Activated CD4-positive, alpha-beta T cell treated with anti-CD3 and anti-CD28 coated beads, Interleukin-2, amount 10 ng/mL, durations not matched to agents 24 days and 14 days (primary cell): ENCODE measurements around the gene WNT11. TPM values are rescaled to one million over a fixed set of nuclear protein-coding genes. Genes with fewer than 3 reads are reported as not detected.
A peak's percentile ranks its signal among the peaks of the same experiment; 100 is the strongest.

Source experiments
- DNase-seq: peaks from one replicate; pipeline ENCODE4 v3.0.0; 2022
- H3K27ac Mint-ChIP-seq: one replicate; pipeline ENCODE4 v1.8.0; 2022; ENCODE audit warnings: mild to moderate bottlenecking, mixed read lengths
- H3K27me3 Mint-ChIP-seq: one replicate; pipeline ENCODE4 v1.8.0; 2022; ENCODE audit warnings: mixed read lengths
- H3K36me3 Mint-ChIP-seq: one replicate; pipeline ENCODE4 v1.8.0; 2022; ENCODE audit warnings: low read depth, mild to moderate bottlenecking, mixed read lengths
- H3K4me1 Mint-ChIP-seq: one replicate; pipeline ENCODE4 v1.8.0; 2021; ENCODE audit warnings: mixed read lengths
- H3K4me3 Mint-ChIP-seq: one replicate; pipeline ENCODE4 v1.8.0; 2022; ENCODE audit warnings: mild to moderate bottlenecking, moderate library complexity, mixed read lengths
- H3K9me3 Mint-ChIP-seq: one replicate; pipeline ENCODE4 v1.8.0; 2021; ENCODE audit warnings: mixed read lengths
- intact Hi-C: fragments of 100-400 bp; cut with micrococcal nuclease; formaldehyde crosslinking; loops from one replicate; pipeline ENCODE4 v1.15.1; 2023
- total RNA-seq: library from RNA; stranded (reverse); gene quantifications from 2 replicates; pipeline ENCODE4 v1.2.3, GENCODE V29; 2022

WNT11 gene
- total RNA-seq, 1 donor from 2014 or later: 1.2 TPM

GRCh38 chr11:76243193-76243956 lies 37.1 kb upstream of the WNT11 start:
- Mint-ChIP-seq H3K27ac (no peak overlapping the region), H3K9me3 (no peaks in the 10 kb centered on the region)

DNA sequence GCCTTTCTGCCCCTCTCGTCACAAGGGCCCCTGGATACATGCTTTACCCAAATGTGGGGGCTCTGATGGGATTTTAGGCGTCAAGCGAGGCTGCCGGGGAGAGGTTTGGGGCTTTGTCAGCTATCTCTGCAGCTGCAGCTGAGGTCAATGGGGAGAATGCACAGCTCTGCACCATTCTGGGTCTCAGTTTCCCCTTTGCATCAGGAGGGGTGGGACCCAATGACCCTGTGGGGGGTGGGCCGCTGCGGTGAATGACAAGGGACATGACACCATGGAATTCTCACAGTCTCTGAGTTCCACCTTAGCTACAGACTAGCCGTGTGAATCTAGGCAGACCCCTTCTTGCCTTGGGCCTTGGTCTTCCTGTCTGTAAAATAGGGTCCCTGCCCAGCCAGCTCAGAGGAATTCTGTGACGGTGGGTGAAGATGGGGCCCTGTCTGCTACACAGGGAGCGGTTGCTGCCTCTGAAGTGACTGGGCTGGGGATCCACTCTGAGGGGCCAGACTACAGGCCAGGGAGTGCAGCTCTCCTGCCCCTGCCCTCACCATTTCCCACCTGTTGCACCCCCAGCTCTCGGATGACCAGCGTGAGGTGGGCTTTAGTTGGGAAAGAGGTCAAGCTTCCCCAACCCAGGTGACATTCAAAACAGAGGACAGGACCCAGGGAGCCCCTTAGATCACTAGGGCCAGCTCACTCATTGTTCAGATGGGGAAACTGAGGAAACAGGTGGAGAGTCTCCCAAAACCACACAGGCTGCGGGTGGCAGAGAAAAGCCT lies 35.9 kb upstream of the WNT11 start:
- Mint-ChIP-seq H3K27me3 (peaks cover 8% of the 10 kb centered on the region), H3K4me3 (no peak overlapping the region), H3K27ac (no peak overlapping the region), H3K9me3 (no peaks in the 10 kb centered on the region), H3K4me1 (peaks cover 3% of the 10 kb centered on the region), H3K36me3 (no peaks in the 10 kb centered on the region)
- DNase-seq: no peak
- intact Hi-C loops: no loop called here

More at GRCh38 chr11:76243193-76243956, 37.1 kb upstream of the WNT11 start:
- H3K4me1 Mint-ChIP-seq: no peaks in the 10 kb centered on the region
- no peak overlapping the region for H3K4me3 Mint-ChIP-seq
- no peaks in the 10 kb centered on the region for H3K36me3 Mint-ChIP-seq
- intact Hi-C loops: no loop called here
- H3K27me3 Mint-ChIP-seq: peaks cover 4% of the 10 kb centered on the region
- no peak for DNase-seq

- H3K27me3 Mint-ChIP-seq: peaks cover 12% of the 10 kb centered on the region
- no peak overlapping the region for H3K27ac Mint-ChIP-seq
- no peak for DNase-seq
- no peak overlapping the region for H3K4me3 Mint-ChIP-seq
- intact Hi-C loops: no loop called here
- H3K9me3 Mint-ChIP-seq: no peaks in the 10 kb centered on the region
- H3K4me1 Mint-ChIP-seq: peaks cover 5% of the 10 kb centered on the region
- no peaks in the 10 kb centered on the region for H3K36me3 Mint-ChIP-seq
Measured at GRCh38 chr11:76241243-76242000, 35.1 kb upstream of the WNT11 start.

DNA sequence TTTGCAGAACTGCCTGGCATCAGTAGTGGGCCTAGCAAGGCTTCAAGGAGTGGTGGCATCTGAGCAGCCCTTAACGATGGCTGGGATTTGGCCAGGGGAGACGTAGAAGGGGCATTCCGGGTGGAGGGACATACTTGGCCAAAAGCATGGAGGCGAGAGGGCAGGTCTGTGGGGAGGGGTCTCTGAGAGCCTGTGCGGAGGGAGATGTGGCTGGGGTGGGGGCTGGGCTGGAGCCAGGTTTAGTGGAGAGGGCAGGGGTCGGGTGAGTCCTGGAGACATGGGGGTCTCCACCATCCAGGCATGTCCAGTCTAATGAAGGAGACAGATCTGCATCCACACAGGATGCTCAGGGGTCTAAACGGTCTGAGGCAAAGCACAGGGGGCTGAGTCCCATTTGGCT lies 34.4 kb upstream of the WNT11 start:
- Mint-ChIP-seq H3K4me1 (peaks cover 9% of the 10 kb centered on the region), H3K27me3 (peaks cover 16% of the 10 kb centered on the region), H3K9me3 (no peaks in the 10 kb centered on the region), H3K27ac (no peak overlapping the region), H3K4me3 (no peak overlapping the region), H3K36me3 (peaks cover 1% of the 10 kb centered on the region)
- intact Hi-C loops: no loop called here
- no peak for DNase-seq

- Mint-ChIP-seq H3K4me1 (peaks cover 14% of the 10 kb centered on the region), H3K4me3 (no peak overlapping the region), H3K9me3 (no peaks in the 10 kb centered on the region), H3K27ac (no peak overlapping the region), H3K27me3 (peaks cover 16% of the 10 kb centered on the region), H3K36me3 (peaks cover 2% of the 10 kb centered on the region)
- no peak for DNase-seq
- intact Hi-C loops: no loop called here
Measured at GRCh38 chr11:76240161-76240540, 33.8 kb upstream of the WNT11 start.

- Mint-ChIP-seq H3K4me1 (peaks cover 16% of the 10 kb centered on the region), H3K36me3 (peaks cover 2% of the 10 kb centered on the region), H3K27ac (no peak overlapping the region), H3K9me3 (no peaks in the 10 kb centered on the region), H3K4me3 (no peak overlapping the region), H3K27me3 (peaks cover 16% of the 10 kb centered on the region)
- intact Hi-C loops: loop anchor here (5.0 to 10.0 kb wide), 2 partner anchors 422 to 565 kb away; partner anchors contain the start of gene UVRAG
- no peak for DNase-seq
Measured at GRCh38 chr11:76239483-76240160, 33.3 kb upstream of the WNT11 start.

DNA sequence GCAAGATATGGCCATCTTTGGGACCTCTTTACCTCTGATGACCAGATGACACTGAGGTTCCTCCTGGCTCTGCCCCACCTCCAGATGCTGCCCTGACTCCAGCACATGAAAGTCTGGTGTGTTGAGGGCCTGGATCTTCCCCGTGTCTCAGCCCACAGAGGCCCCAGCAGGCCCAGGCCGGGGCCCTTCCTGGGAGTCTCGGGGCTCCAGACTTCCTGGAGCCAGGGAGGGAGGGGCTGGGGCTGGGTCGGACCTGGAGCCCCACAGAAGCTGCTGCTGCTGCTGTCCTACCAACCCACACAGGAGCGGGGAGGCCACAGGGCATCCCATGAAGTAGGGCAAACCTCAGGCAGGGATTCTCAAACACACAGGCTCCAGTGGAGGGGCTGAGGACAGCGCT lies 32.2 kb upstream of the WNT11 start:
- intact Hi-C loops: loop anchor here (5.0 to 10.0 kb wide), 2 partner anchors 421 to 566 kb away; partner anchors contain the start of gene UVRAG
- H3K36me3 Mint-ChIP-seq: peaks cover 2% of the 10 kb centered on the region
- no peak for DNase-seq
- H3K4me1 Mint-ChIP-seq: peaks cover 21% of the 10 kb centered on the region
- H3K27me3 Mint-ChIP-seq: peaks cover 16% of the 10 kb centered on the region
- no peak overlapping the region for H3K4me3 Mint-ChIP-seq
- H3K27ac Mint-ChIP-seq: no peak overlapping the region
- H3K9me3 Mint-ChIP-seq: no peaks in the 10 kb centered on the region

GRCh38 chr11:76237914-76238313 lies 31.6 kb upstream of the WNT11 start:
- Mint-ChIP-seq H3K4me1 (peaks cover 27% of the 10 kb centered on the region), H3K36me3 (peaks cover 2% of the 10 kb centered on the region), H3K27ac (no peak overlapping the region), H3K4me3 (no peak overlapping the region), H3K27me3 (peaks cover 13% of the 10 kb centered on the region), H3K9me3 (no peaks in the 10 kb centered on the region)
- DNase-seq: peak; percentile 61
- intact Hi-C loops: loop anchor here (5.0 to 10.0 kb wide), 2 partner anchors 421 to 567 kb away; partner anchors contain the start of gene UVRAG

- intact Hi-C loops: loop anchor here (5.0 to 10.0 kb wide), 2 partner anchors 420 to 568 kb away; partner anchors contain the start of gene UVRAG
- H3K27me3 Mint-ChIP-seq: peaks cover 13% of the 10 kb centered on the region
- H3K36me3 Mint-ChIP-seq: peaks cover 2% of the 10 kb centered on the region
- H3K27ac Mint-ChIP-seq: no peak overlapping the region
- DNase-seq: no peak
- peaks cover 35% of the 10 kb centered on the region for H3K4me1 Mint-ChIP-seq
- peak overlapping the region; percentile 96 for H3K4me3 Mint-ChIP-seq
- no peaks in the 10 kb centered on the region for H3K9me3 Mint-ChIP-seq
Measured at GRCh38 chr11:76237000-76237649, 30.8 kb upstream of the WNT11 start.

- DNase-seq: no peak
- peaks cover 13% of the 10 kb centered on the region for H3K27me3 Mint-ChIP-seq
- intact Hi-C loops: loop anchor here (5.0 to 10.0 kb wide), 2 partner anchors 419 to 568 kb away; partner anchors contain the start of gene UVRAG
- peak overlapping the region; percentile 96 for H3K27ac Mint-ChIP-seq
- peaks cover 43% of the 10 kb centered on the region for H3K4me1 Mint-ChIP-seq
- H3K36me3 Mint-ChIP-seq: peaks cover 2% of the 10 kb centered on the region
- H3K9me3 Mint-ChIP-seq: no peaks in the 10 kb centered on the region
- peak overlapping the region; percentile 96 for H3K4me3 Mint-ChIP-seq
Measured at GRCh38 chr11:76236092-76236999, 30.0 kb upstream of the WNT11 start.

DNA sequence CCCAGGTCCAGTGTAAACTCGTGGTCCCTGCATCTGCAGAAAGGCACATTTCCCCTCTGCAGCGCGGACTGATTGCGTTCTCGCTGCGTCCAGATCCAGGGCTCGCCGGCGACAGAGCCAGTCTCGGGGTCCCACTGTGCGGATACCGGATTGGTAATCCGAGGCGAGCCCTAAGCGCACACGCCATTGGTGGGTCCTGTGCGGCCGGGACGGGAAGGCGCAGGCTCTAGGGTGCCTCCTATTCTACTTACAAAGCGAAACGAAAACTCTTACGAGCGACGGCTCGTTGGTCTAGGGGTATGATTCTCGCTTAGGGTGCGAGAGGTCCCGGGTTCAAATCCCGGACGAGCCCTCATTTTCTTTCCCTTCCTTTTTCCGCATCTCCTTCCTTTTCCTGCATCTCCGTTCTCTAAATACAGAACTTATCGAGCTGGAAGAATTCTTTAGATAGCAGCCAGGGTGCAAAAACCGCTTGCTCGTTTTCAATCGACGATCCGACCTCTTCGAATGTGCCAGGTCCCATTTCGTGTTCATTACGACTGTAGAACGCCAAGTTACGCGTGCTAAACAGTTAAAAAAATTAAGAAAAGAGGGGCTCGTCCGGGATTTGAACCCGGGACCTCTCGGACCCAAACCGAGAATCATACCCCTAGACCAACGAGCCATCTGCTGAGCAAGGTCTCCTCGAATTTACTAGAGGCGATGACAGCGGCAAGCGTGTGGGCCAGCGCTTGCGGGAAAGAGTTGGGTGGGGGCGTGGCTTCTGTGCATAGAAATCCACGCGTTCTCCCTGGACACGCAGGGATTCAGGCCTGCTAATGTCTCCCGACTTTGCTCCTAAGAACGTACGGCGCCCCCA lies 29.2 kb upstream of the WNT11 start:
- intact Hi-C loops: loop anchor here (1.0 to 10.0 kb wide), 5 partner anchors 28 to 569 kb away; partner anchors contain the start of gene UVRAG
- Mint-ChIP-seq H3K4me1 (peaks cover 48% of the 10 kb centered on the region), H3K4me3 (peak overlapping the region; percentile 96)

More for the DNA sequence above, 29.2 kb upstream of the WNT11 start:
- H3K27ac Mint-ChIP-seq: peak overlapping the region; percentile 96
- H3K36me3 Mint-ChIP-seq: peaks cover 2% of the 10 kb centered on the region
- H3K27me3 Mint-ChIP-seq: peaks cover 13% of the 10 kb centered on the region
- DNase-seq: peak; percentile 98
- H3K9me3 Mint-ChIP-seq: no peaks in the 10 kb centered on the region
